GM12878 (cell line): ENCODE data around the gene IQCC. TPM values are rescaled to one million over a fixed set of nuclear protein-coding genes. Genes with fewer than 3 reads are reported as not detected.

Experiments used
- ATAC-seq: fragments of 200-7000 bp; cut with Tn5 transposase; 3 replicates; pipeline ENCODE4 v1.9.1; 2020; ENCODE audit warnings: mild to moderate bottlenecking, moderate library complexity
- BruUV-seq: library from RNA; stranded (reverse); fragments of 400-500 nt; replicated peaks from 2 replicates; lab custom pipeline; 2021; lab: Mats Ljungman, UMichigan
- CTCF ChIA-PET: fragments of 300-600 bp; sonication (Branson Sonifier 250); formaldehyde crosslinking; extraction: SDS; loops from one replicate; lab custom pipeline; 2021; ENCODE audit warnings: inconsistent platforms; lab: Yijun Ruan, JAX
- POLR2A ChIA-PET: fragments of 350-600 bp; formaldehyde crosslinking; extraction: SDS; loops from one replicate; lab custom pipeline; 2021; ENCODE audit warnings: inconsistent platforms; lab: Charles Lee
- RAD21 ChIA-PET: fragments of 300-600 bp; sonication (Branson Sonifier 250); formaldehyde crosslinking; loops from one replicate; lab custom pipeline; 2023; ENCODE audit warnings: antibody characterized with exemption; ENCODE audit not compliant: unreplicated experiment; lab: Charles Lee
- SMC1A ChIA-PET: fragments of 300-600 bp; sonication (Branson Sonifier 250); formaldehyde crosslinking; loops from one replicate; lab custom pipeline; 2023; ENCODE audit not compliant: unreplicated experiment, uncharacterized antibody; lab: Charles Lee
- DNase-seq: peaks from one replicate; pipeline ENCODE4 v3.0.0-alpha.2; 2011; ENCODE audit warnings: low read depth, low spot score
- FAIRE-seq: peaks from 3 replicates; lab custom pipeline; 2011; peaks lifted over from hg19 to GRCh38; lab: Jason Lieb, UNC
- H2AFZ ChIP-seq: 2 replicates; pipeline ENCODE4 v1.6.0; 2011; ENCODE audit warnings: low read depth, low read length, control low read depth; ENCODE audit not compliant: control insufficient read depth
- H3K27ac ChIP-seq: 2 replicates; pipeline ENCODE4 v1.5.1; 2011; ENCODE audit warnings: control low read depth; ENCODE audit not compliant: control insufficient read depth, insufficient read depth
- H3K27me3 ChIP-seq, 2 experiments: replicated peaks in 1 of 2; 2 replicates each; pipeline versions ENCODE4 v1.6.0 to v1.6.1; 2011; ENCODE audit warnings: low read length in 1 of 2; ENCODE audit not compliant: control insufficient read depth in 2 of 2, insufficient read depth in 2 of 2
- H3K36me3 ChIP-seq, 2 experiments: 2 replicates each; pipeline ENCODE4 v1.5.1; 2011; ENCODE audit warnings: low read length in 1 of 2; ENCODE audit not compliant: control insufficient read depth in 2 of 2, insufficient read depth in 2 of 2
- H3K4me1 ChIP-seq: 2 replicates; pipeline ENCODE4 v1.6.1; 2011; ENCODE audit warnings: mild to moderate bottlenecking, low read length, moderate library complexity, mixed read lengths; ENCODE audit not compliant: control insufficient read depth, insufficient read depth
- H3K4me2 ChIP-seq: 2 replicates; pipeline ENCODE4 v1.6.0; 2011; ENCODE audit warnings: control low read depth; ENCODE audit not compliant: control insufficient read depth, insufficient read depth
- H3K4me3 ChIP-seq: fragments of 200-600 bp; sonication (generic); 2 replicates; pipeline ENCODE4 v1.5.1; 2016
- H3K79me2 ChIP-seq: 2 replicates; pipeline ENCODE4 v1.6.0; 2011; ENCODE audit warnings: low read length; ENCODE audit not compliant: control insufficient read depth, insufficient read depth
- H3K9ac ChIP-seq: 2 replicates; pipeline ENCODE4 v1.8.0; 2011; ENCODE audit warnings: low read length, control low read depth, mixed read lengths; ENCODE audit not compliant: control insufficient read depth, insufficient read depth
- H3K9me3 ChIP-seq: replicated peaks from 3 replicates; pipeline ENCODE4 v1.5.1; 2011; ENCODE audit warnings: mild to moderate bottlenecking, low read length; ENCODE audit not compliant: control insufficient read depth, insufficient read depth
- H4K20me1 ChIP-seq: 2 replicates; pipeline ENCODE4 v1.6.0; 2011; ENCODE audit not compliant: control insufficient read depth, insufficient read depth
- CHD1 ChIP-seq: IDR thresholded peaks from 2 replicates; pipeline ENCODE4 v1.6.1; 2012; ENCODE audit warnings: low read depth, low read length, improper control_type of control experiment
- FOS ChIP-seq: IDR thresholded peaks from 3 replicates; pipeline ENCODE4 v1.6.1; 2011; ENCODE audit warnings: borderline replicate concordance; ENCODE audit not compliant: insufficient read length; ENCODE audit errors: extremely low read depth
- JUND ChIP-seq: IDR thresholded peaks from 2 replicates; pipeline ENCODE4 v1.6.1; 2012; ENCODE audit warnings: low read depth, mild to moderate bottlenecking, low read length, improper control_type of control experiment, moderate library complexity
- KLF5 ChIP-seq: fragments of 450-650 bp; IDR thresholded peaks from 2 replicates; pipeline ENCODE4 v1.6.1; 2014; ENCODE audit warnings: mild to moderate bottlenecking; ENCODE audit not compliant: partially characterized antibody
- NBN ChIP-seq: fragments of 450-650 bp; IDR thresholded peaks from 2 replicates; pipeline ENCODE4 v1.6.1; 2016
- PAX5 ChIP-seq: IDR thresholded peaks from 2 replicates; pipeline ENCODE4 v1.6.1; 2011; ENCODE audit warnings: low read depth, low read length, borderline replicate concordance
- WGBS: methylation state at CpG from one replicate; pipeline ENCODE4 v1.1.6; 2016; ENCODE audit warnings: low lambda C conversion rate; ENCODE audit not compliant: insufficient replicate concordance, insufficient coverage; ENCODE audit errors: missing lambda C conversion rate; 5-methylcytosine and 5-hydroxymethylcytosine counted together
- in situ Hi-C: fragments of 300-500 bp; cut with MboI; formaldehyde crosslinking; loops from 9 replicates; pipeline ENCODE4 v1.14.3; 2018; ENCODE audit warnings: mixed read lengths
- intact Hi-C: fragments of 100-400 bp; cut with micrococcal nuclease; formaldehyde crosslinking; loops from one replicate; pipeline ENCODE4 v1.14.2; 2022; ENCODE audit not compliant: unreplicated experiment
- polyA plus RNA-seq, 11 experiments: library from polyadenylated mRNA; depleted of rRNA in 4 of 11; unstranded in 6 of 11; stranded (reverse) in 5 of 11; fragments of >200 nt; fragmentation: Nextera tagmentation in 4 of 11; fragmentation: Illumina TruSeq in 1 of 11; extraction: Ambion mirVana in 4 of 11; extraction: Trizol in 1 of 11; gene quantifications; 1 replicate in 1 of 11; 2 replicates in 10 of 11; pipeline versions ENCODE4 v1.2.1 to v1.2.3, GENCODE V29; 2011 to 2016; ENCODE audit warnings: inconsistent platforms in 2 of 11, missing spikeins in 2 of 11, low read depth in 1 of 11
- total RNA-seq, 4 experiments: library from RNA; depleted of rRNA in 3 of 4; stranded (reverse); fragments of >200 nt in 3 of 4; fragmentation: Illumina TruSeq in 1 of 4; extraction: Trizol in 1 of 4; gene quantifications; 2 replicates each; pipeline versions ENCODE4 v1.2.1 to v1.2.3, GENCODE V29; 2013 to 2021
- TF ChIP-seq, protein P1 (sequence below): fragments of 450-650 bp; IDR thresholded peaks from 2 replicates; pipeline ENCODE4 v1.6.1; 2017; ENCODE audit warnings: borderline replicate concordance

IQCC gene
- total and polyA plus RNA-seq, 10 of the 15 experiments (the other 5 are each of a cell fraction or from before 2014, with no cell fraction given) = 2.1 to 6.8 (median 4.9) TPM

DNA sequence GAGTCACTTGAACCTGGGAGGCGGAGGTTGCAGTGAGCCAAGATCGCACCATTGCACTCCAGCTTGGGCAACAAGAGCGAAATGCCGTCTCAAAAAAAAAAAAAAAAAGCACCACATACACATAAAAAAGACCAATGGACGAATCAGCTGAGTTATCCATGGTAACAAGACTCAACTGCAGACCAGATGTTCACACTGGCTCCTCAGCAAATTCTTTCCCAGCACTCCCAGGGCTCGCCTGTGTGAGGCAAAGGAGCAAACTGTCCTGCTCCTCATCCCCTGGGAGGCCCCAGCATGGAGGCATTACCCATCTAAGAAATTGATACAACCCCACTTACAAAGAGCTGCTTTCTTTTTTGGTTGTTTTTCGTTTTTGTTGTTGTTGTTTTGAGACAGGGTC, 13.6 kb downstream of the IQCC start (continued):
- TF ChIP-seq, protein P1, sequence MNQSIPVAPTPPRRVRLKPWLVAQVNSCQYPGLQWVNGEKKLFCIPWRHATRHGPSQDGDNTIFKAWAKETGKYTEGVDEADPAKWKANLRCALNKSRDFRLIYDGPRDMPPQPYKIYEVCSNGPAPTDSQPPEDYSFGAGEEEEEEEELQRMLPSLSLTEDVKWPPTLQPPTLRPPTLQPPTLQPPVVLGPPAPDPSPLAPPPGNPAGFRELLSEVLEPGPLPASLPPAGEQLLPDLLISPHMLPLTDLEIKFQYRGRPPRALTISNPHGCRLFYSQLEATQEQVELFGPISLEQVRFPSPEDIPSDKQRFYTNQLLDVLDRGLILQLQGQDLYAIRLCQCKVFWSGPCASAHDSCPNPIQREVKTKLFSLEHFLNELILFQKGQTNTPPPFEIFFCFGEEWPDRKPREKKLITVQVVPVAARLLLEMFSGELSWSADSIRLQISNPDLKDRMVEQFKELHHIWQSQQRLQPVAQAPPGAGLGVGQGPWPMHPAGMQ = no peak
- TF ChIP-seq KLF5 (no peak), JUND (no peak), FOS (no peak), NBN (no peak)

DNA sequence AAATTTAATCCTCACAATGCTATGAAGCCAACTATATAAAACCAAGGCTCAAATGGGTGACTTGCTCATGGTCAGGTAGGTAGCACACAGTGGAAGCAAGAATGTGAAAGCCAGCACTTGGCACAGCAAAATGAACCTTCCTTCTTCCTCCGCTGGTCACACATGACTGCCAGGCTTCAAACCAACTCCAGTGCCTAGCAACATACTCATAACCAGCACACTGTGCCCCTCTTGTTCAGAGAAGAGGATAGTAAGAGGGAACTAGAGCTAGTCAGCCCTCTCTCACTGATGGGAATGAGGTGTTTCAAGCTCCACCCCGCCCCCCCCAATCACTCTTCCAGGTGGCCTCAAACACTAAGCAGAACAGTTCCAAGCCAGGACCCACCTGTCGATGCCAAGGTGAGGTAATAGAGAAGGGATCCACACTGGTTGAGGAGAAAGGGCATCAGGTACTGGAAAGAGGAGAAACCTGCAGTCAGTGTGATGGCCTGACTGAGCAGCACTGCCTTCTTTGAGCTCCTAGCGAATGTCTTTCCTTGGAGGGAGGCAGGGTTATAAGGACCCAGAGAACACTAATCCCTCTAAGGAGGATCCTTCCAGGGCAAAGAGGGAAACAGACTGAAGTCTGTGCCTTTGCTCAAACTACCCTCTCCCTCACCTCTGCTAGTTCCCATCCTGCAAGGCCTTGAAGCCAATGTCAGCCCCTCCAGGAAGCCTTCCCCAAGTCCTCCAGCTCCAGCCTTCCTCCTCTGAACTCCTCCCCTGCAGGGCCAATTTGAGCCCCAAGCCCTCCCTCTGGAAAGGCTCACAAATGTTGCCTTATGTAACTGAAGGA, 15.5 kb downstream of the IQCC start:
- POLR2A ChIA-PET = interaction anchor here (0.6 to 1.3 kb wide), 5 partner anchors 19 to 101 kb away, joined by 3 to 5 read pairs (median 4); partner anchors contain the start of gene LCK
- Histone ChIP-seq H3K4me3 (peak overlapping the region; percentile 89), H3K4me1 (peaks cover 12% of the 10 kb centered on the region), H4K20me1 (no peaks in the 10 kb centered on the region), H3K9ac (peak overlapping the region; percentile 99), H3K27me3 (no peaks in the 10 kb centered on the region), H2AFZ (no peak overlapping the region), H3K79me2 (peaks cover 29% of the 10 kb centered on the region), H3K4me2 (peak overlapping the region; percentile 92), H3K27ac (no peak overlapping the region), H3K9me3 (no peaks in the 10 kb centered on the region), H3K36me3 (peaks cover 0 to 12% of the 10 kb centered on the region in 2 experiments)
- intact Hi-C loops (no loop called here), in situ Hi-C loops (no loop called here)
- SMC1A ChIA-PET = interaction anchor here (0.6 to 2.0 kb wide), 12 partner anchors 17 to 174 kb away, joined by 3 to 11 read pairs (median 3); partner anchors contain the start of genes BSDC1, CCDC28B, FAM167B and HDAC1
- CTCF ChIA-PET = interaction anchor here (0.7 to 6.0 kb wide), 8 partner anchors 13 to 192 kb away, joined by 3 to 46 read pairs (median 4); partner anchors contain the start of genes FAM167B and HDAC1
- RAD21 ChIA-PET = interaction anchor here (0.7 to 2.0 kb wide), 9 partner anchors 9 to 115 kb away, joined by 3 to 10 read pairs (median 4); partner anchors contain the start of genes CCDC28B and MARCKSL1
- WGBS = 50% methylated on average over 4 of the region's 4 CpGs
- BruUV-seq = no TSS peak
- DNase-seq (peak; percentile 35), ATAC-seq (peak; percentile 78), FAIRE-seq (no peak)
- TF ChIP-seq PAX5 (peak; percentile 56; the same call in 1 of the 2 replicates), CHD1 (no peak)
